ENCODE measurements around the gene ANXA10.
"Not testable (repeated sequence)": the region's sequence is repeated elsewhere in the genome, so short reads cannot be mapped to it uniquely, and the experiment has no call there.

ANXA10 gene

DNA sequence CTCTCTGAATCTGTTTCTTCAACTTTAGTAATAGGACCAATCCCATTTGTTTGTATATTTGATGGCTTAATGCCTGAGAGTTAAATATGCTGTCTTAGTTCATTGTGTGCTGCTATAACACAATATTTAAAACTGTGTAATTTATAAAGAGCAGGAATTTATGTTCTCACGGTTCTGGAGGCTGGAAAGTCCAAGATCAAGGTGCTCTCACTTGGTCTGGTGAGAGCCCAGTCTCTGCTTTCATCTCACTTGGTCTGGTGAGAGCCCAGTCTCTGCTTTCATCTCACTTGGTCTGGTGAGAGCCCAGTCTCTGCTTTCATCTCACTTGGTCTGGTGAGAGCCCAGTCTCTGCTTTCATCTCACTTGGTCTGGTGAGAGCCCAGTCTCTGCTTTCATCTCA, 20.7 kb downstream of the ANXA10 start:
- no CpG with 5 or more reads among the region's 1 CpG for WGBS (ENCODE audit: insufficient coverage)

DNA sequence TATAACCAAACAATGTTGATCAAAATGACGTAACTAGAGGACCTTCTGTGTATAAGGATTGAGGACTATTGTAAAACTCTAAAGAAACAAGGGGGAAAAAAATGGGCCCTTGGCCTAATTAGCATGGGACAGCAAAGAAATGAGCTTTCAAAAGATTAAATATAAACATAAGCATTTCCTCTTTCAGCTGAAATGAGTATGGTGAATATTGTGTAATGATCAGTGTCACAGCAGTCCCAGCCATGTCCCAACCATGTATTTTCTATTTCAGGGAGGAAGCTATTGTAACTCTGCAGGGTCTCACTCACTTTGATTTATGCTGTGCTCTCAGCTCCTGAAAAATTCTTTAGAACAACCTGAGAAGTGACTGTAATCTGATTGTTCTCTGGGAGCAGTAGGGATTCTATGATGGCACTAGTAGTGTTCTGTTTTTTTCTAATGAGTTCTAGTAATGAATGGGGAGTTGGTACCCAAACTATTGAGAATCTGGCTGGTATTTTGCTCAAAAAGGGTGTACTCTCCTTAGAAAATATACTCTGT, 25.8 kb downstream of the ANXA10 start:
- CTCF ChIA-PET: interaction anchor here (0.9 kb wide), 1 partner anchor 10 kb away, joined by 3 read pairs; no protein-coding TSS in a partner anchor
- no CpG with 5 or more reads among the region's 1 CpG for WGBS (ENCODE audit: insufficient coverage)
- Histone ChIP-seq H3K27me3 (replicated peaks in 2 of 5; ENCODE audit: control insufficient read depth in 4 of 5, insufficient read depth in 5 of 5, low read length in 4 of 5) (no peaks in the 10 kb centered on the region), H3K4me1 (ENCODE audit: control extremely low read depth in 1 of 4, control insufficient read depth in 4 of 4, insufficient read depth in 4 of 4, low read length in 3 of 4) (no peaks in the 10 kb centered on the region), H3K36me3 (ENCODE audit: control insufficient read depth in 4 of 4, insufficient read depth in 4 of 4, low read length in 3 of 4) (no peaks in the 10 kb centered on the region), H3K9me3 (ENCODE audit: control extremely low read depth in 1 of 5, control insufficient read depth in 4 of 5, insufficient read depth in 2 of 5, low read depth in 1 of 5, low read length in 4 of 5) (no peaks in the 10 kb centered on the region), H3K4me3 (ENCODE audit: control insufficient read depth in 1 of 7, extremely low read depth in 1 of 7, insufficient read depth in 4 of 7, low read depth in 2 of 7, low read length in 6 of 7) (no peak overlapping the region), H3K27ac (ENCODE audit: insufficient read depth in 1 of 2, low read depth in 1 of 2, low read length in 2 of 2, poor library complexity in 1 of 2, severe bottlenecking in 2 of 2) (no peak overlapping the region)
- POLR2A ChIA-PET: no interaction called here
- DNase-seq: no peak

More for the DNA sequence above, 20.7 kb downstream of the ANXA10 start:
- H3K4me1 ChIP-seq (ENCODE audit: control extremely low read depth in 1 of 4, control insufficient read depth in 4 of 4, insufficient read depth in 4 of 4, low read length in 3 of 4); H3K4me3 ChIP-seq (ENCODE audit: control insufficient read depth in 1 of 7, extremely low read depth in 1 of 7, insufficient read depth in 4 of 7, low read depth in 2 of 7, low read length in 6 of 7); DNase-seq; H3K9me3 ChIP-seq (ENCODE audit: control extremely low read depth in 1 of 5, control insufficient read depth in 4 of 5, insufficient read depth in 2 of 5, low read depth in 1 of 5, low read length in 4 of 5); H3K36me3 ChIP-seq (ENCODE audit: control insufficient read depth in 4 of 4, insufficient read depth in 4 of 4, low read length in 3 of 4); H3K27me3 ChIP-seq (replicated peaks in 2 of 5; ENCODE audit: control insufficient read depth in 4 of 5, insufficient read depth in 5 of 5, low read length in 4 of 5); POLR2A ChIA-PET; CTCF ChIA-PET; H3K27ac ChIP-seq (ENCODE audit: insufficient read depth in 1 of 2, low read depth in 1 of 2, low read length in 2 of 2, poor library complexity in 1 of 2, severe bottlenecking in 2 of 2): not testable (repeated sequence)

DNA sequence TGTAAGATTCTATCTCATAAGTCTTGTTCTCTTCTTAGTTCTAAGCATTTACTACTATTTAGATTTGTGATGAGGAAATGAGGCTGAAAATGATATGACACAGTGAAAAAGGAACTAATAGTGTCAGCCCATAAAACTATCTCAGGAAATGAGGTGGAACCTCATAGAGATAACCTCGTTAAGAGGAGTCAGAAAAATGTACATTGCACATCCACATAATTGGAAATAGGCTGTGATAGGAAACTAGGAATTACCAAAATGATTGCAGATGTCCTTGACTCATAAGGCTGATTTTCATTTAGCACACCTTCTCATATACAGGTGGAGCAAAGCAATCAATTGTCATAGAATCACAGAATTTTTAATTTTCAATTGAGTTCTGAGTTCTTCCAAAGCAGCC, 26.8 kb downstream of the ANXA10 start:
- DNase-seq: peak in 2 of 3 donors; percentile 4
- Histone ChIP-seq H3K9me3 (ENCODE audit: control extremely low read depth in 1 of 5, control insufficient read depth in 4 of 5, insufficient read depth in 2 of 5, low read depth in 1 of 5, low read length in 4 of 5) (no peaks in the 10 kb centered on the region), H3K27ac (ENCODE audit: insufficient read depth in 1 of 2, low read depth in 1 of 2, low read length in 2 of 2, poor library complexity in 1 of 2, severe bottlenecking in 2 of 2) (no peak overlapping the region), H3K27me3 (replicated peaks in 2 of 5; ENCODE audit: control insufficient read depth in 4 of 5, insufficient read depth in 5 of 5, low read length in 4 of 5) (no peaks in the 10 kb centered on the region), H3K36me3 (ENCODE audit: control insufficient read depth in 4 of 4, insufficient read depth in 4 of 4, low read length in 3 of 4) (no peaks in the 10 kb centered on the region), H3K4me3 (ENCODE audit: control insufficient read depth in 1 of 7, extremely low read depth in 1 of 7, insufficient read depth in 4 of 7, low read depth in 2 of 7, low read length in 6 of 7) (no peak overlapping the region), H3K4me1 (ENCODE audit: control extremely low read depth in 1 of 4, control insufficient read depth in 4 of 4, insufficient read depth in 4 of 4, low read length in 3 of 4) (no peaks in the 10 kb centered on the region)
- 0% methylated on average over 1 of the region's 1 CpG for WGBS (ENCODE audit: insufficient coverage)
- ChIA-PET CTCF (no interaction called here), POLR2A (no interaction called here)

DNA sequence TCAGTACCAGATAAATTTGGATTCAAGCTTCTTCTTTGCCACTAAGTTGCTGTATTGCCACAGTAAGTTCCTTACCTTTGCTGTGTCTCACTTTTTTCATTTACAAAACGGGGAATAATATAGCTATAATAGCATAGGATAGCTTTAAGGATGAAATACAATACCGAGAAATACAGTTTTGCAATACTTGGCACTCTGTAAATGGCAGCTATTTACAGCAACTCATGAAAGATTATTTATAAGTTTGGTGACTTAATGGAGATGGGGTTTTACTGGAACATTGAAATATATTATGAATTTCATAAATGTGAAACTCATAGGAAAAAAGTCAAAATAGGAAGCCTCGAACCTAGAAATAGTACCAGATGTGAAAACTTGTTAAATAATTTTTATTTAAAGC, 27.6 kb downstream of the ANXA10 start:
- no peaks in the 10 kb centered on the region for H3K27me3 ChIP-seq (replicated peaks in 2 of 5; ENCODE audit: control insufficient read depth in 4 of 5, insufficient read depth in 5 of 5, low read length in 4 of 5)
- no CpG with 5 or more reads among the region's 3 CpGs for WGBS (ENCODE audit: insufficient coverage)
- POLR2A ChIA-PET: no interaction called here
- DNase-seq: no peak
- no peak overlapping the region for H3K27ac ChIP-seq (ENCODE audit: insufficient read depth in 1 of 2, low read depth in 1 of 2, low read length in 2 of 2, poor library complexity in 1 of 2, severe bottlenecking in 2 of 2)
- H3K4me1 ChIP-seq (ENCODE audit: control extremely low read depth in 1 of 4, control insufficient read depth in 4 of 4, insufficient read depth in 4 of 4, low read length in 3 of 4): no peaks in the 10 kb centered on the region
- CTCF ChIA-PET: interaction anchor here (1.2 kb wide), 1 partner anchor 34 kb away, joined by 4 read pairs; no protein-coding TSS in a partner anchor
- no peaks in the 10 kb centered on the region for H3K36me3 ChIP-seq (ENCODE audit: control insufficient read depth in 4 of 4, insufficient read depth in 4 of 4, low read length in 3 of 4)
- H3K9me3 ChIP-seq (ENCODE audit: control extremely low read depth in 1 of 5, control insufficient read depth in 4 of 5, insufficient read depth in 2 of 5, low read depth in 1 of 5, low read length in 4 of 5): no peaks in the 10 kb centered on the region
- no peak overlapping the region for H3K4me3 ChIP-seq (ENCODE audit: control insufficient read depth in 1 of 7, extremely low read depth in 1 of 7, insufficient read depth in 4 of 7, low read depth in 2 of 7, low read length in 6 of 7)

DNA sequence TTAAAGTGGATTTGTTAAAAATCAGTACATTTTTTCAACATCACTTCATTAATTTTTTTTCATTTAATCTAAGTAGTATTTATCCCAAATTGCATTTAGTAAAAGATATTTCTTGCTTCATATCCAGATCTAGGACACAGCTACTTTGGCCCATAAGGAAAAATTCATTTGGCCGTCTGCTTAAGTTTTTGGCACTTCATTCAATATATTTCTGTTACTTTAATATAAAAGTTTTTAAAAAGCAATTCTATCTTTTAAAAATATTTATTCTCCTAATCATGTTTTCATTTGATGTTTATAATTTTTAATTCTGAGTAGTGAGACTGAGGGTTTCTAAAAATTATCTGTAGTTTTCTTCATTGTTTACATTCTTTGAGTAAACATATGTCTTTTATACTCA, 28.5 kb downstream of the ANXA10 start:
- WGBS (ENCODE audit: insufficient coverage): no CpG with 5 or more reads among the region's 1 CpG
- Histone ChIP-seq H3K27me3 (replicated peaks in 2 of 5; ENCODE audit: control insufficient read depth in 4 of 5, insufficient read depth in 5 of 5, low read length in 4 of 5) (no peaks in the 10 kb centered on the region), H3K9me3 (ENCODE audit: control extremely low read depth in 1 of 5, control insufficient read depth in 4 of 5, insufficient read depth in 2 of 5, low read depth in 1 of 5, low read length in 4 of 5) (no peaks in the 10 kb centered on the region), H3K36me3 (ENCODE audit: control insufficient read depth in 4 of 4, insufficient read depth in 4 of 4, low read length in 3 of 4) (no peaks in the 10 kb centered on the region), H3K4me1 (ENCODE audit: control extremely low read depth in 1 of 4, control insufficient read depth in 4 of 4, insufficient read depth in 4 of 4, low read length in 3 of 4) (no peaks in the 10 kb centered on the region), H3K27ac (ENCODE audit: insufficient read depth in 1 of 2, low read depth in 1 of 2, low read length in 2 of 2, poor library complexity in 1 of 2, severe bottlenecking in 2 of 2) (no peak overlapping the region), H3K4me3 (ENCODE audit: control insufficient read depth in 1 of 7, extremely low read depth in 1 of 7, insufficient read depth in 4 of 7, low read depth in 2 of 7, low read length in 6 of 7) (no peak overlapping the region)
- ChIA-PET POLR2A (no interaction called here), CTCF (interaction anchor here (1.2 kb wide), 1 partner anchor 33 kb away, joined by 4 read pairs; no protein-coding TSS in a partner anchor)
- no peak for DNase-seq

DNA sequence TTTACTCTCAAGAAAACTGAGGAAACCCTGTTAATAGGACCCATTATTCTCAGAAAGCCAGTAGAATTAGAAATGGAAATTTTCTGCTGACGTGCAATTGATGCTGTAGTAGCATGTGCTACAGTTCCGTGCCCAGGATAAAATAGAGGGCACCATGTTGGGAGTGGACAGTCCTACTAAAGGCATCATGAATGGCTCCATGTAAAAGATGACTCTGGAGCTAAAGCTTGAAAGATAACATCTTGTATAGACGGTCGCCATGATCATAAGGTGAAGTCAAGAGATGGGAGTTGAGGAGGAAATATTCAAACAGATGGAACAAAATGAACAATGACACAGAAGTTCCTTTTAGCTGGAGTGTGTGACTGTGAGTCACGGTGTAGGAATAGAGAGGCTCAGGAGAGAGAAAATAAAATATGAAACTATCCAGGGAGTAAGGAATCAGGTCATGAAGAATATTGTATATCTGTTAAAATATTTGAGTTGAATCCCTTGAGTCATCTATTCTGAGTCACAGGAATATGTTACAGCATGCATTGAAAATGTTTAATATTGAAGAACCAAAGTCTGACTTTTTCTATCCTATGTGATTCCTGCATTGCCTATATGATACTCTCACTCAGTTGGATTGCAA, 31.8 kb downstream of the ANXA10 start:
- WGBS (ENCODE audit: insufficient coverage): 95% methylated on average over 5 of the region's 5 CpGs
- Histone ChIP-seq H3K27ac (ENCODE audit: insufficient read depth in 1 of 2, low read depth in 1 of 2, low read length in 2 of 2, poor library complexity in 1 of 2, severe bottlenecking in 2 of 2) (no peak overlapping the region), H3K9me3 (ENCODE audit: control extremely low read depth in 1 of 5, control insufficient read depth in 4 of 5, insufficient read depth in 2 of 5, low read depth in 1 of 5, low read length in 4 of 5) (no peaks in the 10 kb centered on the region), H3K36me3 (ENCODE audit: control insufficient read depth in 4 of 4, insufficient read depth in 4 of 4, low read length in 3 of 4) (no peaks in the 10 kb centered on the region), H3K4me1 (ENCODE audit: control extremely low read depth in 1 of 4, control insufficient read depth in 4 of 4, insufficient read depth in 4 of 4, low read length in 3 of 4) (no peaks in the 10 kb centered on the region), H3K27me3 (replicated peaks in 2 of 5; ENCODE audit: control insufficient read depth in 4 of 5, insufficient read depth in 5 of 5, low read length in 4 of 5) (no peaks in the 10 kb centered on the region), H3K4me3 (ENCODE audit: control insufficient read depth in 1 of 7, extremely low read depth in 1 of 7, insufficient read depth in 4 of 7, low read depth in 2 of 7, low read length in 6 of 7) (no peak overlapping the region)
- ChIA-PET POLR2A (no interaction called here), CTCF (interaction anchor here (0.7 kb wide), 1 partner anchor 29 kb away, joined by 4 read pairs; no protein-coding TSS in a partner anchor)
- DNase-seq: no peak

DNA sequence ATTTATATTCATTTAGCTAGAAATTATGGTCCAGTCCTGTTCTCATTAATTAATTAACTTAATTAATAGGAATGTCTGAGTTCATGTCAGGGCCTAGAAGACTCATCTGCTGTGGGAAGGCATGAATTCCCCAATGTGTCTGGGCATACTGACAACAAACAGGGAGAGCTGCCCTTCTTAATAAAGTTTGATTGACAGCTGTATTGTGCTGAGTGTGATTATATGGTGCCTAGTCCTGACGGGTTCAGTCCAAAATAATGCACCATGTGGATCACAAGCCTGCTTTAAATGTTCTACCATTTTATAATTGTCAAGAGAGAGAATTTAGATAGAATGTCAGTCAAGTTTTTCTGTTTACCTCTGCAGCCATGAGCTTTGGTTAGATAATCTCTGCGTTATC, 34.6 kb downstream of the ANXA10 start:
- no peaks in the 10 kb centered on the region for H3K36me3 ChIP-seq (ENCODE audit: control insufficient read depth in 4 of 4, insufficient read depth in 4 of 4, low read length in 3 of 4)
- DNase-seq: no peak
- no peak overlapping the region for H3K27ac ChIP-seq (ENCODE audit: insufficient read depth in 1 of 2, low read depth in 1 of 2, low read length in 2 of 2, poor library complexity in 1 of 2, severe bottlenecking in 2 of 2)
- POLR2A ChIA-PET: no interaction called here
- peaks cover 0 to 1% (median 0%) of the 10 kb centered on the region in 5 experiments for H3K9me3 ChIP-seq (ENCODE audit: control extremely low read depth in 1 of 5, control insufficient read depth in 4 of 5, insufficient read depth in 2 of 5, low read depth in 1 of 5, low read length in 4 of 5)
- CTCF ChIA-PET: no interaction called here
- H3K4me3 ChIP-seq (ENCODE audit: control insufficient read depth in 1 of 7, extremely low read depth in 1 of 7, insufficient read depth in 4 of 7, low read depth in 2 of 7, low read length in 6 of 7): no peak overlapping the region
- H3K4me1 ChIP-seq (ENCODE audit: control extremely low read depth in 1 of 4, control insufficient read depth in 4 of 4, insufficient read depth in 4 of 4, low read length in 3 of 4): no peaks in the 10 kb centered on the region
- no CpG with 5 or more reads among the region's 2 CpGs for WGBS (ENCODE audit: insufficient coverage)
- H3K27me3 ChIP-seq (replicated peaks in 2 of 5; ENCODE audit: control insufficient read depth in 4 of 5, insufficient read depth in 5 of 5, low read length in 4 of 5): no peaks in the 10 kb centered on the region
